Erythroblast (primary cell): Measurements from ENCODE around the gene UBE4B.

Source experiments
- GATA1 ChIP-seq: IDR thresholded peaks from 2 replicates; pipeline ENCODE4 v1.6.1; 2011; ENCODE audit warnings: low read depth, mild to moderate bottlenecking, control low read depth, low read length, moderate library complexity
- POLR2A ChIP-seq: IDR thresholded peaks from 2 replicates; pipeline ENCODE4 v1.6.1; 2011; ENCODE audit warnings: mild to moderate bottlenecking, low read length

DNA sequence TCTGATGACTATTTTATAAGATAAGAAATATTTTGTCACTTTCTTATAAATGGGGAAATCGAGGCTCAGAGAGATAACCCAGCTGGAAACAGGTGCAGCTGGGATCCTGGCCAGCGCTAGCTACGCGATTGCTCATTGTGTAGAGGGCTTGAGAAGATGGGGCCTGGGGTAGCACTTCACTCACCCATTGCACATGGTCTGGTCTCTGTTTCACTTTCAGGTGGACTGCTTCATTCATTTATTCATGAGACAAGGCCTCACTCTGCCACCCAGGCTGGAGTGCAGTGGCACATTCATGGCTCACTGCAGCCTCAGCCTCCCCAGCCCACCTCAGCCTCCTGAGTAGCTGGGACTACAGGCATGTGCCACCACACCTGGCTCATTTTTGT, 23.8 kb downstream of the UBE4B start:
- TF ChIP-seq POLR2A (no peak), GATA1 (no peak)
